Measurements from ENCODE around the gene CDH3. TPM values are rescaled to one million over a fixed set of nuclear protein-coding genes. Genes with fewer than 3 reads are reported as not detected.

Gene CDH3
- total and polyA plus RNA-seq, 2 of the 8 experiments (the other 6 are each of a cell fraction or from before 2014, with no cell fraction given): 146 to 171 TPM

GRCh38 chr16:68642436-68643101, 2.5 kb upstream of the CDH3 start:
- Histone ChIP-seq H2BK15ac (ENCODE audit: low read length) (no peak overlapping the region; the same call in 1 of the 2 replicates), H3K18ac (ENCODE audit: extremely low read depth, low read length) (peak overlapping the region; percentile 97), H3K79me2 (ENCODE audit: control insufficient read depth in 1 of 2, insufficient read depth in 2 of 2, low read length in 2 of 2) (peaks cover 5 to 16% of the 10 kb centered on the region in 2 experiments), H3K14ac (ENCODE audit: insufficient read length) (no peak overlapping the region), H3K23me2 (ENCODE audit: low read depth, low read length) (peaks cover 17% of the 10 kb centered on the region), H2AFZ (ENCODE audit: low read length) (0 out of 2 replicates have a peak overlapping the region, but pooled peaks have one; percentile 0), H2BK120ac (replicated peaks; ENCODE audit: low read depth, low read length) (no peak overlapping the region), H3K36me3 (ENCODE audit: control insufficient read depth in 2 of 4, insufficient read depth in 4 of 4, low read length in 3 of 4) (no peaks in the 10 kb centered on the region), H2BK12ac (ENCODE audit: low read depth, low read length) (peak overlapping the region; percentile 68; the same call in 1 of the 2 replicates), H3K4me1 (replicated peaks in 1 of 4; ENCODE audit: control insufficient read depth in 3 of 4, insufficient read depth in 4 of 4, low read length in 3 of 4) (peaks cover 9 to 19% (median 13%) of the 10 kb centered on the region in 4 experiments), H2BK20ac (ENCODE audit: low read length) (no peak overlapping the region), H3K9ac (replicated peaks in 1 of 4; ENCODE audit: extremely low read depth in 1 of 4, low read depth in 3 of 4, low read length in 3 of 4) (peak overlapping the region in 2 of 4 experiments; percentile 55 to 56; a peak in 4 of 7 replicates), H3K79me1 (ENCODE audit: low read depth, low read length) (no peaks in the 10 kb centered on the region), H2AK5ac (ENCODE audit: low read depth, low read length) (no peak overlapping the region), H3K23ac (ENCODE audit: insufficient read length) (no peak overlapping the region), H3K27ac (ENCODE audit: low read depth, low read length) (no peak overlapping the region; the same call in 1 of the 2 replicates), H3K56ac (replicated peaks; ENCODE audit: insufficient read length, low read depth, low read length) (no peak overlapping the region), H2BK5ac (ENCODE audit: low read depth, low read length) (peak overlapping the region; percentile 87; the same call in 1 of the 2 replicates), H3K9me3 (ENCODE audit: insufficient read depth in 2 of 2, low read depth in 1 of 2, low read length in 1 of 2) (no peaks in the 10 kb centered on the region), H4K20me1 (replicated peaks in 1 of 2; ENCODE audit: control insufficient read depth in 1 of 2, insufficient read depth in 2 of 2, low read length in 2 of 2) (peaks cover 3 to 4% of the 10 kb centered on the region in 2 experiments), H3K4me2 (ENCODE audit: insufficient read depth in 1 of 2, low read depth in 2 of 2, low read length in 2 of 2) (peak overlapping the region; percentile 76 to 98), H3K27me3 (replicated peaks in 1 of 4; ENCODE audit: control insufficient read depth in 3 of 4, extremely low read depth in 1 of 4, insufficient read depth in 3 of 4, low read length in 3 of 4) (peaks cover 0 to 11% (median 10%) of the 10 kb centered on the region in 4 experiments; a peak in 4 of 7 replicates), H3K4me3 (ENCODE audit: extremely low read depth in 1 of 4, insufficient read depth in 2 of 4, low read depth in 3 of 4, low read length in 4 of 4) (peak overlapping the region; percentile 22 to 58 (median 38)), H4K5ac (ENCODE audit: insufficient read length, low read depth, low read length) (no peak overlapping the region), H3K4ac (replicated peaks; ENCODE audit: insufficient read length, low read depth, low read length) (no peak overlapping the region), H4K91ac (replicated peaks; ENCODE audit: insufficient read length, low read length) (no peak overlapping the region), H4K8ac (ENCODE audit: extremely low read depth, insufficient read depth, low read length) (peak overlapping the region; percentile 95; the same call in 1 of the 2 replicates)
- DNase-seq (ENCODE audit: low read depth in 1 of 2, low spot score in 2 of 2) (peak; percentile 31 to 79), FAIRE-seq (peak; percentile 7)
- 3% methylated on average over 51 of the region's 51 CpGs; no CpG with 5 or more reads in 1 of the 2 experiments for WGBS, 2 experiments (ENCODE audit: extremely low coverage in 1 of 2, insufficient coverage in 1 of 2, insufficient read length in 1 of 2, insufficient replicate concordance in 2 of 2, low coverage in 1 of 2, low lambda C conversion rate in 2 of 2, missing lambda C conversion rate in 1 of 2)
- ChIA-PET POLR2A (ENCODE audit: partially characterized antibody) (interaction anchor here (0.6 to 1.4 kb wide), 15 partner anchors 8 to 277 kb away, joined by 3 to 14 read pairs (median 3); no protein-coding TSS in a partner anchor), CTCF (ENCODE audit: partially characterized antibody) (interaction anchor here (1.0 to 1.7 kb wide), 3 partner anchors 16 to 115 kb away, joined by 3 to 5 read pairs (median 4); no protein-coding TSS in a partner anchor)
- TF ChIP-seq BCL11A (IDR thresholded peaks at IDR 0.05; ENCODE audit: low read depth in 2 of 2, low read length in 2 of 2) (no peak), SAP30 (IDR thresholded peaks at IDR 0.05; ENCODE audit: insufficient read depth, insufficient replicate concordance, low read length) (peak; percentile 91), BACH1 (IDR thresholded peaks at IDR 0.05; ENCODE audit: low read length) (peak; percentile 7; the same call in 1 of the 2 replicates), RNF2 (IDR thresholded peaks at IDR 0.05; ENCODE audit: borderline replicate concordance, low read depth, low read length, missing control alignments, poor library complexity, severe bottlenecking) (no peak), EZH2 (IDR thresholded peaks at IDR 0.05; ENCODE audit: low read depth, low read length, severe bottlenecking) (peak; percentile 34), CTCF (IDR thresholded peaks at IDR 0.05; ENCODE audit: control extremely low read depth in 1 of 3, insufficient read depth in 1 of 3, low read depth in 1 of 3, low read length in 3 of 3) (no peak), EGR1 (IDR thresholded peaks at IDR 0.05; ENCODE audit: borderline replicate concordance, low read depth, low read length) (peak; percentile 59; the same call in 1 of the 2 replicates)
